Panc1 (cell line): ENCODE data around the gene ADAMTS2. TPM values are rescaled to one million over a fixed set of nuclear protein-coding genes. Genes with fewer than 3 reads are reported as not detected.

Experiments
- ATAC-seq: fragments of 200-7000 bp; cut with Tn5 transposase; 2 replicates; pipeline ENCODE4 v1.9.1; 2020; ENCODE audit warnings: mild to moderate bottlenecking, moderate library complexity
- BruUV-seq: library from RNA; stranded (reverse); fragments of 400-500 nt; replicated peaks from 2 replicates; lab custom pipeline; 2021; lab: Mats Ljungman, UMichigan
- CTCF ChIA-PET: fragments of 300-600 bp; sonication (Branson Sonifier 250); formaldehyde crosslinking; loops from one replicate; lab custom pipeline; 2022; ENCODE audit warnings: antibody characterized with exemption; lab: Charles Lee
- POLR2A ChIA-PET: fragments of 300-600 bp; sonication (Branson Sonifier 250); formaldehyde crosslinking; loops from one replicate; lab custom pipeline; 2022; ENCODE audit warnings: antibody characterized with exemption; lab: Charles Lee
- DNase-seq: peaks from one replicate; pipeline ENCODE4 v3.0.0-alpha.2; 2010; ENCODE audit warnings: low read depth, low spot score
- H3K27ac ChIP-seq: 2 replicates; pipeline ENCODE4 v1.5.1; 2011; ENCODE audit warnings: mild to moderate bottlenecking, low read length, inconsistent platforms
- H3K27me3 ChIP-seq: fragments of 200-500 bp; sonication (Bioruptor generic); 2 replicates; pipeline ENCODE4 v1.6.0; 2014; ENCODE audit warnings: low read length, inconsistent platforms; ENCODE audit not compliant: control insufficient read depth, insufficient read depth
- H3K36me3 ChIP-seq: fragments of 200-500 bp; sonication (Bioruptor generic); 2 replicates; pipeline ENCODE4 v1.5.1; 2014; ENCODE audit warnings: inconsistent platforms, mild to moderate bottlenecking, low read length, moderate library complexity; ENCODE audit not compliant: control insufficient read depth, insufficient read depth
- H3K4me1 ChIP-seq: 2 replicates; pipeline ENCODE4 v1.5.1; 2011; ENCODE audit warnings: inconsistent platforms, mild to moderate bottlenecking, low read length, moderate library complexity; ENCODE audit not compliant: control insufficient read depth, insufficient read depth
- H3K4me3 ChIP-seq, 2 experiments: 2 replicates each; pipeline ENCODE4 v1.5.1; 2011 to 2012; ENCODE audit warnings: low read depth in 2 of 2, low read length in 2 of 2, mild to moderate bottlenecking in 2 of 2, inconsistent platforms in 1 of 2, moderate library complexity in 1 of 2
- H3K9me3 ChIP-seq: fragments of 200-500 bp; sonication (Bioruptor generic); 2 replicates; pipeline ENCODE4 v1.5.1; 2014; ENCODE audit warnings: low read depth, mild to moderate bottlenecking, inconsistent platforms, low read length, moderate library complexity; ENCODE audit not compliant: control insufficient read depth, insufficient read depth
- POLR2AphosphoS5 ChIP-seq: IDR thresholded peaks from 2 replicates; pipeline ENCODE4 v1.6.1; 2012; ENCODE audit warnings: mild to moderate bottlenecking, low read depth, low read length, moderate library complexity
- SIN3A ChIP-seq: IDR thresholded peaks from 2 replicates; pipeline ENCODE4 v1.6.1; 2012; ENCODE audit warnings: low read depth, mild to moderate bottlenecking, low read length, moderate library complexity, borderline replicate concordance; ENCODE audit not compliant: insufficient read depth
- TCF7L2 ChIP-seq: IDR thresholded peaks from 2 replicates; pipeline ENCODE4 v1.6.1; 2011; ENCODE audit warnings: mild to moderate bottlenecking, low read depth, low read length, inconsistent platforms
- in situ Hi-C: cut with HindIII; loops from 2 replicates; pipeline ENCODE4 v1.10.0; 2016; ENCODE audit warnings: low sequenced_read_pairs, low pct_unique_long_range_greater_than_20kb
- intact Hi-C: fragments of 100-400 bp; cut with micrococcal nuclease; formaldehyde crosslinking; loops from one replicate; pipeline ENCODE4 v1.10.0; 2022; ENCODE audit not compliant: unreplicated experiment
- total RNA-seq: library from RNA; stranded (reverse); gene quantifications from one replicate; pipeline ENCODE4 v1.2.1, GENCODE V29; 2021; ENCODE audit not compliant: unreplicated experiment
- TF ChIP-seq, protein P1 (sequence below), 2 experiments: IDR thresholded peaks; 2 replicates each; pipeline ENCODE4 v1.6.1; 2011 to 2012; ENCODE audit warnings: low read depth in 2 of 2, control low read depth in 1 of 2, low read length in 1 of 2, mild to moderate bottlenecking in 1 of 2, moderate library complexity in 1 of 2; ENCODE audit not compliant: insufficient read depth in 1 of 2
- TF ChIP-seq, protein P2 (sequence below): fragments of 450-650 bp; IDR thresholded peaks from 2 replicates; pipeline ENCODE4 v1.5.1; 2017; ENCODE audit warnings: mild to moderate bottlenecking

The ADAMTS2 gene
- total RNA-seq, 1 experiment from 2014 or later, result 0.13 TPM

DNA sequence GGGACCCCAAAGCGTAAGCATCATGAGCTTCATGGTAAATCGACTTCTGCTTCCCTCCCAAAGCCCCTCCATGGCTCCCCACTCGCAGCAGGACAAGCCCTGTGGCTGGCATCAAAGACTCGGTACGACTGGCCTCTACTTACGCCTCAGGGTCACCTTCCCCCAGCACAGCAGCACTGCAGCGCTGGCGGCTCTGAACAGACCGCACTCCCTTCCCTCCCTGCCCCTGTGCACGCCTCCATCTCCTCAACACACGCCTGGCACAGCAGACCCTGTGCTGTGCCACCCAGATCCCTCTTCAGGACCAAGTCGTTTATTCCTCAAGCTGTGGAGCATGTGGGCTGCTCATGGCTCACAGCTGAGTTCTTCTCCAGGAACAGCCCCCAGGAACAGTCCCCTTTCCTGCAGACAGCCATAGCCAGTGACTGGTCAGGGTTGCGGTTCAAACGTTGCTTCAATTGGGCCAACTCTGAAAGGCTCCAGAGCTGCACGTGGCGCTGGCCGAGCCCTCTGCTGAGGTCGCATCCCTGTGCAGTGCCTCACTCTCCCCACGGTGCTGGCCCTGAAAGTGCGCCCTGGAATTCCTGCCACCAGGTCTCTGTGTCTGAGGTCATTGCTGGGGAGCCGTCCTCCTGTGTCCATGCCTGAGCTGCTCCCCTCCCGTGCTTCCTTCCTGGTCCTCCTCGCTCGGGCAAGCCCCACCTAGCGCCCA is 197.1 kb downstream of the ADAMTS2 start:
- no peak for DNase-seq
- no peaks in the 10 kb centered on the region for H3K4me1 ChIP-seq
- no peak for TF ChIP-seq SIN3A
- TF ChIP-seq, protein P1, sequence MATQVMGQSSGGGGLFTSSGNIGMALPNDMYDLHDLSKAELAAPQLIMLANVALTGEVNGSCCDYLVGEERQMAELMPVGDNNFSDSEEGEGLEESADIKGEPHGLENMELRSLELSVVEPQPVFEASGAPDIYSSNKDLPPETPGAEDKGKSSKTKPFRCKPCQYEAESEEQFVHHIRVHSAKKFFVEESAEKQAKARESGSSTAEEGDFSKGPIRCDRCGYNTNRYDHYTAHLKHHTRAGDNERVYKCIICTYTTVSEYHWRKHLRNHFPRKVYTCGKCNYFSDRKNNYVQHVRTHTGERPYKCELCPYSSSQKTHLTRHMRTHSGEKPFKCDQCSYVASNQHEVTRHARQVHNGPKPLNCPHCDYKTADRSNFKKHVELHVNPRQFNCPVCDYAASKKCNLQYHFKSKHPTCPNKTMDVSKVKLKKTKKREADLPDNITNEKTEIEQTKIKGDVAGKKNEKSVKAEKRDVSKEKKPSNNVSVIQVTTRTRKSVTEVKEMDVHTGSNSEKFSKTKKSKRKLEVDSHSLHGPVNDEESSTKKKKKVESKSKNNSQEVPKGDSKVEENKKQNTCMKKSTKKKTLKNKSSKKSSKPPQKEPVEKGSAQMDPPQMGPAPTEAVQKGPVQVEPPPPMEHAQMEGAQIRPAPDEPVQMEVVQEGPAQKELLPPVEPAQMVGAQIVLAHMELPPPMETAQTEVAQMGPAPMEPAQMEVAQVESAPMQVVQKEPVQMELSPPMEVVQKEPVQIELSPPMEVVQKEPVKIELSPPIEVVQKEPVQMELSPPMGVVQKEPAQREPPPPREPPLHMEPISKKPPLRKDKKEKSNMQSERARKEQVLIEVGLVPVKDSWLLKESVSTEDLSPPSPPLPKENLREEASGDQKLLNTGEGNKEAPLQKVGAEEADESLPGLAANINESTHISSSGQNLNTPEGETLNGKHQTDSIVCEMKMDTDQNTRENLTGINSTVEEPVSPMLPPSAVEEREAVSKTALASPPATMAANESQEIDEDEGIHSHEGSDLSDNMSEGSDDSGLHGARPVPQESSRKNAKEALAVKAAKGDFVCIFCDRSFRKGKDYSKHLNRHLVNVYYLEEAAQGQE (IDR thresholded peaks at IDR 0.05; ENCODE audit: insufficient read depth in 1 of 2, low read depth in 2 of 2, low read length in 1 of 2), result no peak
- TF ChIP-seq, protein P2, sequence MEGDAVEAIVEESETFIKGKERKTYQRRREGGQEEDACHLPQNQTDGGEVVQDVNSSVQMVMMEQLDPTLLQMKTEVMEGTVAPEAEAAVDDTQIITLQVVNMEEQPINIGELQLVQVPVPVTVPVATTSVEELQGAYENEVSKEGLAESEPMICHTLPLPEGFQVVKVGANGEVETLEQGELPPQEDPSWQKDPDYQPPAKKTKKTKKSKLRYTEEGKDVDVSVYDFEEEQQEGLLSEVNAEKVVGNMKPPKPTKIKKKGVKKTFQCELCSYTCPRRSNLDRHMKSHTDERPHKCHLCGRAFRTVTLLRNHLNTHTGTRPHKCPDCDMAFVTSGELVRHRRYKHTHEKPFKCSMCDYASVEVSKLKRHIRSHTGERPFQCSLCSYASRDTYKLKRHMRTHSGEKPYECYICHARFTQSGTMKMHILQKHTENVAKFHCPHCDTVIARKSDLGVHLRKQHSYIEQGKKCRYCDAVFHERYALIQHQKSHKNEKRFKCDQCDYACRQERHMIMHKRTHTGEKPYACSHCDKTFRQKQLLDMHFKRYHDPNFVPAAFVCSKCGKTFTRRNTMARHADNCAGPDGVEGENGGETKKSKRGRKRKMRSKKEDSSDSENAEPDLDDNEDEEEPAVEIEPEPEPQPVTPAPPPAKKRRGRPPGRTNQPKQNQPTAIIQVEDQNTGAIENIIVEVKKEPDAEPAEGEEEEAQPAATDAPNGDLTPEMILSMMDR, result no peak
- no peak for TF ChIP-seq TCF7L2
- TF ChIP-seq POLR2AphosphoS5, result no peak
- CTCF ChIA-PET, result no interaction called here
- no peak overlapping the region for H3K27ac ChIP-seq
- H3K4me3 ChIP-seq, result no peak overlapping the region
- BruUV-seq, result no TSS peak
- H3K9me3 ChIP-seq, result no peaks in the 10 kb centered on the region
- POLR2A ChIA-PET, result no interaction called here
- intact Hi-C loops, result no loop called here
- in situ Hi-C loops, result no loop called here
- no peaks in the 10 kb centered on the region for H3K27me3 ChIP-seq
- H3K36me3 ChIP-seq, result no peaks in the 10 kb centered on the region
- ATAC-seq, result no peak

DNA sequence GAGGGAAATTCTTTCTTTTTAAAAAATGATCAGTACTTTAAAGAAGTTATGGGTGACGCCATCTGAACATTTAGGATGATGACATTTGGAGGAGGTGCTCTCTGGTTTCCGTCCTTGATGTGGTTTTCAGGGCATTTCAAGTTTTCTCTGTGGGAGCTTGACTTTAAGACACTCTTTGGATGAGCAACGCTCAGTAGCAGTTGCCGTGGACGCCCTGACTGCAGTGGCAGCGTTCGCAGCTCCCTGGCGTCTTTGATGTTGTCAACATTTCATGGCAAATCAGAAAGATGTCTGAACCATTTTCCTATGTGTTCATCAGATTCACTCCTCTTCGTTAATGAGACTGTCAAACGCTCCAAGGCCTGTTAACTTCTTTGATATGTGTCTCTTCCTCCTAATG is 199.0 kb downstream of the ADAMTS2 start:
- intact Hi-C loops (no loop called here), in situ Hi-C loops (no loop called here)
- Histone ChIP-seq H3K27ac (no peak overlapping the region), H3K27me3 (no peaks in the 10 kb centered on the region), H3K9me3 (no peaks in the 10 kb centered on the region), H3K4me3 (no peak overlapping the region), H3K4me1 (no peaks in the 10 kb centered on the region), H3K36me3 (no peaks in the 10 kb centered on the region)
- ATAC-seq, result no peak
- ChIA-PET POLR2A (no interaction called here), CTCF (no interaction called here)
- DNase-seq, result no peak
- no peak for TF ChIP-seq TCF7L2
- TF ChIP-seq, protein P1 (IDR thresholded peaks at IDR 0.05; ENCODE audit: insufficient read depth in 1 of 2, low read depth in 2 of 2, low read length in 1 of 2), result no peak
- no peak for TF ChIP-seq POLR2AphosphoS5
- TF ChIP-seq, protein P2, result no peak
- TF ChIP-seq SIN3A, result no peak
- BruUV-seq, result no TSS peak
